Effector CD4-positive, alpha-beta T cell (primary cell): ENCODE measurements around the gene RTEL1.

Experiments used
- DNase-seq: peaks from one replicate; pipeline ENCODE4 v3.0.0-alpha.2; 2020

RTEL1 gene

DNA sequence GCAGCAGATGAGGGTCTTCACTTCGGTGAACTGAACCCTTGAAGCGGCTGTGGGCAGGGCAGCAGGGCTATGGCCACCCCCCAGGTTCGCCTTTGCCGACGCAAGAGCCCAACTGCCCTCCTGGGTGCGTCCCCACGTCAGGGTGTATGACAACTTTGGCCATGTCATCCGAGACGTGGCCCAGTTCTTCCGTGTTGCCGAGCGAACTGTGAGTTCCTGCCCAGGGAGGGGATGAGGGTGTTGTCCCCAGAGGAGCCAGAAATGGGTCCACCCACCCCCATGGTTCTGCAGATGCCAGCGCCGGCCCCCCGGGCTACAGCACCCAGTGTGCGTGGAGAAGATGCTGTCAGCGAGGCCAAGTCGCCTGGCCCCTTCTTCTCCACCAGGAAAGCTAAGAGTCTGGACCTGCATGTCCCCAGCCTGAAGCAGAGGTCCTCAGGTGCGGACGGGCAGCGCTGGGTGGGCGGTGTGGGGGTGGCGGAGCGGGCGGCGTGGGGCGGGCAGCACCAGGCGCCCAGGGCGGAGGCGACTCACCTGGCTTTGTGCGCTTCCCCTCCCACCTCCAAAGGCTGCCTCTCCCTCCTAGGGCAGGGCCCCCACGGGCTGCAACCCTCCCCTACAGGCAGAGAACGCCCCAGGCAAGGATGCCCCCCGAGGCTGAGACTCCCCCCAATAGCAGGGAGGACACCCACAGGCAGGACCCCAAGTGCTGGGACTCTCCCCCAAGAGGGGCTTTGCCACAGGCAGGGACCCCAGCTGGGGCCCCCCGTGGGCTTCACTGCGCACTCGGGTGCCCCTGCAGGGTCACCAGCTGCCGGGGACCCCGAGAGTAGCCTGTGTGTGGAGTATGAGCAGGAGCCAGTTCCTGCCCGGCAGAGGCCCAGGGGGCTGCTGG, 32.1 kb downstream of the RTEL1 start:
- no peak for DNase-seq

DNA sequence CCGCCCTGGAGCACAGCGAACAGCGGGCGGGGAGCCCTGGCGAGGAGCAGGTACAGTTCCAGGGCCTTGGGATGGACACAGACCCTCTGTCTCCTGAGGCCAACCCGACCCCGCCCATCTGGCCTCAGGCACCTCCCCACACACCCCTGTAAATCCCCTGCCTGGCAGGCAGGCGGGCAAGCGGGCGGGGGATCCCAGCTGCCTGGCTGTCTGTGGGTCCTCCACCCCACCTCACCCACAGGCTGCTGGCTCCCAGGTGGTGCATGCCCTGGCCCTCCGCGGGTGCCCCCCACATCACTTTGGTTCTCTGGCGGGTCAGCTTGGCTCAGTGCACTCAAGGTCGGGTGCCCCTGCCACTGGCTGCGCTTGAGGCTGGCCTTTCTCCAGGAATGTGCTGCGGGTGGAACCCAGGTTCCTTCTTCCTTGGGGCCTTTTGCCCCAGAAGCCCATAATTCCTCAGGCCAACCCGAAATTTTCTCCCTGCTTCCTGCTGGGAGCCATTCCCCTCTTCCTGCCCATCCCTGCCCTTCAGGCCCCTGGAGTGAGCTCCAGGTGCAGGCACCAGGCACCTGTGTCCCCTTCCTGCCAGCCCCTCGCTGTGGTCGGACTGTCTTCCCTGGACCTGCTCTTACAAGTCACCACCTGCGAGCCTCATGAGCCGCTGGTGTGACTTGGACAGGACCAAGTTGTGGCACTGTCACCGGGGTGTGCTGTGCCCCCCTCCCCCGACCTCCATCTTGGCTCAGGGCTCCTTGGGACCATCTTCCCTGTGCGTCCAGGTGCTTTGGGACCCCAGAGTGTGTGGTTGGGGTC, 33.0 kb downstream of the RTEL1 start:
- DNase-seq = no peak

DNA sequence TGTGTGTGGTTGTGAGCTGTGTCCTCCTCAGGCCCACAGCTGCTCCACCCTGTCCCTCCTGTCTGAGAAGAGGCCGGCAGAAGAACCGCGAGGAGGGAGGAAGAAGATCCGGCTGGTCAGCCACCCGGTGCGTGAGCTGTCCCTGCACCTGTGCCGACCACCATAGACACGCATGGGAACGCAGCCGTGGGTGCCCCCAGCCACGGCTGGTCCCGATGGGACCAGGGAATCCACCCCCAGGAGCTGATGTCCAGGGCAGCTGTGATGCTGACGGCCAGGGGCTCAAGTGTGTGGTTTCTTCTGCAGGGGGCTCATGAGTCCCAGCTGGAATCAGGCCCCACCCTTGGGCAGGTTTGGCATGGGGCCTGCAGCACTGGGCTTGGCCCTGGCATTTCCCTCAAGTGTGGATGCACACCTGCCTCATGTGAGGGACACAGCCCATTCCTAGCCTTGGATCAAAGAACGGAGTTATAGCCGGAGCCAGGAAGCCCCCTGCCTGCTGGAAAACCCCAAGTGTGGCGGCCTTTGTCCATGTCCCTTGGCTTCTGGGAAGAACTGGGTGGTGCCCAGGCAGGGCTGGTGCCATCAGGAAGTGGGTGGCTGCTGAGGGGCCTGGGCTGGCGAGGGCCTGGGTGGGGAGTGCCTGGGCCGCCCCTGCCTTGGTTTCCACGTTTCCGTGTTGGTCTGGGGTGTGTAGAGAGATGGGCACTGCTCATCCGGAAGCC, 33.8 kb downstream of the RTEL1 start:
- no peak for DNase-seq

DNA sequence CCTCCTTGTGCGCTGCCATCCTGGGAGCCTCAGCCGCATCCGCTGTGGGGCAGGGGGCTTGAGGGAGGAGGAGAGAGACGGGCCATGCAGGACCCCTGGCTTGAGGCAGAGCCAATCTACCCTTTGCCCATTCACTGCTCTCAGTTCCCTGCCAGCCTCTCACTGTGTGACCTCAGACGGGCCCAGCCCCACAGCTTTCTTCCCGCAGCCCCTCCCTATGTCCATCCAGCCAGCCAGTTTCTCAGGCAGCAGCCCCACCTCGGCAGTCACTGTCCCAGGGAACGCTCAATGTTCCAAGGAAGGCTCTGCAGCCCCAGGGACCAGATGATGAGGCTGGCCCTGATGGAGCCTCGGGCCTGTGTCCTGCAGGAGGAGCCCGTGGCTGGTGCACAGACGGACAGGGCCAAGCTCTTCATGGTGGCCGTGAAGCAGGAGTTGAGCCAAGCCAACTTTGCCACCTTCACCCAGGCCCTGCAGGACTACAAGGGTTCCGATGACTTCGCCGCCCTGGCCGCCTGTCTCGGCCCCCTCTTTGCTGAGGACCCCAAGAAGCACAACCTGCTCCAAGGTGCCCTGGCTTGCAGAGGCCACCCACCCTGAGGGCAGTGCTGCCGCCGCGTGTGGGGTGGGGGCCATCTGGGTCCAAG, 34.4 kb downstream of the RTEL1 start:
- DNase-seq = no peak

DNA sequence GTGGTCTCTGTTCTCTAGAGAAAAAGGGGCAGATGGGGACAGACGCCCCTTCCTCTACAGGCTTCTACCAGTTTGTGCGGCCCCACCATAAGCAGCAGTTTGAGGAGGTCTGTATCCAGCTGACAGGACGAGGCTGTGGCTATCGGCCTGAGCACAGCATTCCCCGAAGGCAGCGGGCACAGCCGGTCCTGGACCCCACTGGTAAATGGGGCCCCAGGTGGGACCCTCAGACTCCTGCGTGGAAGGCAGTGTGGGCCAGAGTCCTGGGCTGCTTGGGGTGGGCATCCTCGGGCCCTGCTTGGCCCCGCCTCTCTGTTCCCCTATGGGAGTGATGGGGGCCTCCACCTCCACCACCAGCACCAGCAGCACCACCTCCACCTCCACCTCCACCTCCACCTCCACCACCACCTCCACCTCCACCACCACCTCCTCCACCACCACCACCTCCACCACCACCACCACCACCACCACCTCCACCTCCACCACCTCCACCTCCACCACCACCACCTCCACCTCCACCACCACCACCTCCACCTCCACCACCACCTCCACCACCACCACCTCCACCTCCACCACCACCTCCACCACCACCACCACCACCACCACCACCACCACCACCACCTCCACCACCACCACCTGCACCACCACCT, 35.1 kb downstream of the RTEL1 start:
- DNase-seq = no peak

DNA sequence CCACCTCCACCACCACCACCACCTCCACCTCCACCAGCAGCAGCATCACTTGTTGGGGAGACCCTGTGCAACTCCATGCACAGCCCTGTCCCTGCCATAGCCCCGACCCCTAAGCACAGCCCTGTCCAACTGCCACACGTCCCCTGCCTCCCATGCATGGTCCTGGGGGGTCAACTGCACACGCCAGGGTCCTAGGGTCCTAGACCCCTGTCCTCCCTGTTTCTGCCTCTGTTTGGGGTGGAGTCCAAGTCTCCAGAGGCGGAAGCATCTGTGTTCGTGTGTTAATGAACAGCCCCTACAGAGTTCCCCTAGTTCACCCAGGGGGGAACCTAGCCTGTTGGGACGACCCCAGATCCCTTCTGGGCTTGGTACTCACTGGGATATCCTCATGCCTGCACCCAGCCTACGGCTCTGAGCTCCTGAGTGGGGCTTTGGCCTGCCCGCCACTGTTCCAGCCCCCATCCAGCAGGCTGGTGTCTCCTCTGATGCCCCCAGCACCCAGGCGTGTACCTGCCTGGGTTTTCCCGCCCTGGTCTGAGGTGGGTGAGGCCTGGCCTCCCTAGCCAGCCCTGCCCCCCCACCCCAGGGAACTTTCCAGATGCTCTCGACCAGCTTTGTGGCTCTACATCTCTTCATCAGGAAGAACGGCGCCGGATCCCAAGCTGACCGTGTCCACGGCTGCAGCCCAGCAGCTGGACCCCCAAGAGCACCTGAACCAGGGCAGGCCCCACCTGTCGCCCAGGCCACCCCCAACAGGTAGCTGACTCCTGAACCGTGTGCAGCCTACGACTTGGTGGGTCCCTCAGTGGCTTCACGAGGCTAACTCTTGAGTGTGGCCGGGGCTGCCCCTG, 35.8 kb downstream of the RTEL1 start:
- DNase-seq = no peak

DNA sequence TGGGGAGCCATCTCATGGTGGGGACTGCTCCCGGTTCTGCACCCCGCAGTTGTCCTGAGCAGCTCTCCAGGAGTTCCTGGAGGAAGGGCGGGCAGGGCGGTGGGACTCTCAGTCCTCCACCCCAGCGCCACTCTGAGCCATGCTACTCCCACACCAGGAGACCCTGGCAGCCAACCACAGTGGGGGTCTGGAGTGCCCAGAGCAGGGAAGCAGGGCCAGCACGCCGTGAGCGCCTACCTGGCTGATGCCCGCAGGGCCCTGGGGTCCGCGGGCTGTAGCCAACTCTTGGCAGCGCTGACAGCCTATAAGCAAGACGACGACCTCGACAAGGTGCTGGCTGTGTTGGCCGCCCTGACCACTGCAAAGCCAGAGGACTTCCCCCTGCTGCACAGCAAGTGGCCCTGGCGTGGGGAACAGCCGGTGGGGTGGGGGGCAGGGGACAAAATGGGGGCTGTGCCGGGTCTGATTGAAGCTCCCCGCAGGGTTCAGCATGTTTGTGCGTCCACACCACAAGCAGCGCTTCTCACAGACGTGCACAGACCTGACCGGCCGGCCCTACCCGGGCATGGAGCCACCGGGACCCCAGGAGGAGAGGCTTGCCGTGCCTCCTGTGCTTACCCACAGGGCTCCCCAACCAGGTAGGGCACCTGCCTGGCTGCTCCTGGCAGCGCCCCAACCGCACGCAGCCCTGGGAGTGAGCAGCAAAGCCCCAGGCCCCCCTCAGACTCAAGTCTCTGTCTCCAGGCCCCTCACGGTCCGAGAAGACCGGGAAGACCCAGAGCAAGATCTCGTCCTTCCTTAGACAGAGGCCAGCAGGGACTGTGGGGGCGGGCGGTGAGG, 36.7 kb downstream of the RTEL1 start:
- DNase-seq = no peak

DNA sequence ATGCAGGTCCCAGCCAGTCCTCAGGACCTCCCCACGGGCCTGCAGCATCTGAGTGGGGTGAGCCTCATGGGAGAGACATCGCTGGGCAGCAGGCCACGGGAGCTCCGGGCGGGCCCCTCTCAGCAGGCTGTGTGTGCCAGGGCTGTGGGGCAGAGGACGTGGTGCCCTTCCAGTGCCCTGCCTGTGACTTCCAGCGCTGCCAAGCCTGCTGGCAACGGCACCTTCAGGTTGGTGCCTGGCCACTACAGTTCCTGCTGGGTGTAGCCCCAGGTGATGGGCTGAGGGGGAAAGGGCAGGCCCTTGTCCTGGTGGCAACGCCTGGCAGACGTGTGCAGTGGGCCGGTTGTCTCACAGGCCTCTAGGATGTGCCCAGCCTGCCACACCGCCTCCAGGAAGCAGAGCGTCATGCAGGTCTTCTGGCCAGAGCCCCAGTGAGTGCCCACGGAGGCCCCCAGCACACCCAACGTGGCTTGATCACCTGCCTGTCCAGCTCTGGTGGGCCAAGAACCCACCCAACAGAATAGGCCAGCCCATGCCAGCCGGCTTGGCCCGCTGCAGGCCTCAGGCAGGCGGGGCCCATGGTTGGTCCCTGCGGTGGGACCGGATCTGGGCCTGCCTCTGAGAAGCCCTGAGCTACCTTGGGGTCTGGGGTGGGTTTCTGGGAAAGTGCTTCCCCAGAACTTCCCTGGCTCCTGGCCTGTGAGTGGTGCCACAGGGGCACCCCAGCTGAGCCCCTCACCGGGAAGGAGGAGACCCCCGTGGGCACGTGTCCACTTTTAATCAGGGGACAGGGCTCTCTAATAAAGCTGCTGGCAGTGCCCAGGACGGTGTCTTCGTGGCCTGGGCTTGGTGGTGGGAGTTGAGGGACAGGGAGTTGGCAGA, 37.6 kb downstream of the RTEL1 start:
- no peak for DNase-seq

DNA sequence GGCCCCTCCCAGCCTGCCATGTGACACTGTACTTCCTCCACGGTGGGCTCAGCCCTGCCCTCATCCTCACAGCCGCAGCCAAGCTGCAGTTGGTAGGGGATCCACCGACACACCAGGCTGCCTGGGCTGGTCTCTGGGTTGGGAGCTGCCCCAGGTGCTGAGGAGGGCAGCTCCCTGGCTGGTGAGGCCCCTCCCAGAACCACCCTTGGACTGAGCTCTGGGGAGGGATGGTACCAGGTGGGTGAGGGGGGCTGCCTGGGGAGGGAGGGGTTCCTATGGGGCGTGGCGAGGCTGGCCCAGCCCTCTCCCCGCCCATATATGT, 38.2 kb downstream of the RTEL1 start:
- DNase-seq = no peak

DNA sequence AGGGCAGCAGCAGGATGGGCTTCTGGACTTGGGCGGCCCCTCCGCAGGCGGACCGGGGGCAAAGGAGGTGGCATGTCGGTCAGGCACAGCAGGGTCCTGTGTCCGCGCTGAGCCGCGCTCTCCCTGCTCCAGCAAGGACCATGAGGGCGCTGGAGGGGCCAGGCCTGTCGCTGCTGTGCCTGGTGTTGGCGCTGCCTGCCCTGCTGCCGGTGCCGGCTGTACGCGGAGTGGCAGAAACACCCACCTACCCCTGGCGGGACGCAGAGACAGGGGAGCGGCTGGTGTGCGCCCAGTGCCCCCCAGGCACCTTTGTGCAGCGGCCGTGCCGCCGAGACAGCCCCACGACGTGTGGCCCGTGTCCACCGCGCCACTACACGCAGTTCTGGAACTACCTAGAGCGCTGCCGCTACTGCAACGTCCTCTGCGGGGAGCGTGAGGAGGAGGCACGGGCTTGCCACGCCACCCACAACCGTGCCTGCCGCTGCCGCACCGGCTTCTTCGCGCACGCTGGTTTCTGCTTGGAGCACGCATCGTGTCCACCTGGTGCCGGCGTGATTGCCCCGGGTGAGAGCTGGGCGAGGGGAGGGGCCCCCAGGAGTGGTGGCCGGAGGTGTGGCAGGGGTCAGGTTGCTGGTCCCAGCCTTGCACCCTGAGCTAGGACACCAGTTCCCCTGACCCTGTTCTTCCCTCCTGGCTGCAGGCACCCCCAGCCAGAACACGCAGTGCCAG, 38.7 kb downstream of the RTEL1 start, which contains the start of gene TNFRSF6B:
Gene TNFRSF6B, plus strand, starts transcription at position 25 of the 729 bp plus-strand sequence. Its CDS starts 116 bp downstream, at position 141.
- no peak for DNase-seq

DNA sequence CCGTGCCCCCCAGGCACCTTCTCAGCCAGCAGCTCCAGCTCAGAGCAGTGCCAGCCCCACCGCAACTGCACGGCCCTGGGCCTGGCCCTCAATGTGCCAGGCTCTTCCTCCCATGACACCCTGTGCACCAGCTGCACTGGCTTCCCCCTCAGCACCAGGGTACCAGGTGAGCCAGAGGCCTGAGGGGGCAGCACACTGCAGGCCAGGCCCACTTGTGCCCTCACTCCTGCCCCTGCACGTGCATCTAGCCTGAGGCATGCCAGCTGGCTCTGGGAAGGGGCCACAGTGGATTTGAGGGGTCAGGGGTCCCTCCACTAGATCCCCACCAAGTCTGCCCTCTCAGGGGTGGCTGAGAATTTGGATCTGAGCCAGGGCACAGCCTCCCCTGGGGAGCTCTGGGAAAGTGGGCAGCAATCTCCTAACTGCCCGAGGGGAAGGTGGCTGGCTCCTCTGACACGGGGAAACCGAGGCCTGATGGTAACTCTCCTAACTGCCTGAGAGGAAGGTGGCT, 39.3 kb downstream of the RTEL1 start:
- DNase-seq = no peak

DNA sequence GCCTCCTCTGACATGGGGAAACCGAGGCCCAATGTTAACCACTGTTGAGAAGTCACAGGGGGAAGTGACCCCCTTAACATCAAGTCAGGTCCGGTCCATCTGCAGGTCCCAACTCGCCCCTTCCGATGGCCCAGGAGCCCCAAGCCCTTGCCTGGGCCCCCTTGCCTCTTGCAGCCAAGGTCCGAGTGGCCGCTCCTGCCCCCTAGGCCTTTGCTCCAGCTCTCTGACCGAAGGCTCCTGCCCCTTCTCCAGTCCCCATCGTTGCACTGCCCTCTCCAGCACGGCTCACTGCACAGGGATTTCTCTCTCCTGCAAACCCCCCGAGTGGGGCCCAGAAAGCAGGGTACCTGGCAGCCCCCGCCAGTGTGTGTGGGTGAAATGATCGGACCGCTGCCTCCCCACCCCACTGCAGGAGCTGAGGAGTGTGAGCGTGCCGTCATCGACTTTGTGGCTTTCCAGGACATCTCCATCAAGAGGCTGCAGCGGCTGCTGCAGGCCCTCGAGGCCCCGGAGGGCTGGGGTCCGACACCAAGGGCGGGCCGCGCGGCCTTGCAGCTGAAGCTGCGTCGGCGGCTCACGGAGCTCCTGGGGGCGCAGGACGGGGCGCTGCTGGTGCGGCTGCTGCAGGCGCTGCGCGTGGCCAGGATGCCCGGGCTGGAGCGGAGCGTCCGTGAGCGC, 39.9 kb downstream of the RTEL1 start:
- no peak for DNase-seq

DNA sequence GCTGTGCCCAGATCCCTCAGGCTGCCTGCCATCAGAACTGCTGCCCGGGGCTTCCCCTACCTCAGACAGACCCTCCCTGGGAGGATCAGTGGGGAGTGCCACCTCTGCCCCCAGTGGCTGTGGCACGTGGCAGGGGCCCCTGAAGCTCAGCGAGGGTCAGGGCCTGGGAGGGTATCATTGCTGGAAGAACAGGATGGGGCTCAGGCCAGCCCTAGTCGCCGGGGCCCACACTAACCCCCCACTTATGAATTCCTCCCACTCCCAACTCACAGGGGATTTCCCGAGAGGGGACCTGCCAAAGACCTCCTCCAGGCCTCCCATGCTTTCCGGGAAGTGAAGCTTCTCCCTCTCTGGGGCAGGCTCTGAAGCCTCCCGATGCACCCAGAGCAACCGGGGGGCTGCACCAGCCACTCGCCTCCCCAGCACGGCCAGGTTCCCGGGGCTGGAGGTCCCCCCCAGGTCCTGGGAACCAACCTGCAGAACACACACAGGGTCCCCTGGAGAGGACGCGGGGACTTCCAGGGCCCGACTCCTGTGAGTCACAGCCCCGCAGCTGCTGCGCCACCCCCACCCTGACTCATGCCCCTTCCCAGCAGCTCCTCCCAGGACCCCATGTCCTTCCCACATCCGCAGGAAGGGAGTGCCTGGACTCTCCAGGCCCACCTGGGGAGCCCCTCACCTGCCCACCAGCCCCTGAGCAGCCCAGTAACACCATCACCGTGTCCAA, 40.8 kb downstream of the RTEL1 start:
- DNase-seq = no peak

DNA sequence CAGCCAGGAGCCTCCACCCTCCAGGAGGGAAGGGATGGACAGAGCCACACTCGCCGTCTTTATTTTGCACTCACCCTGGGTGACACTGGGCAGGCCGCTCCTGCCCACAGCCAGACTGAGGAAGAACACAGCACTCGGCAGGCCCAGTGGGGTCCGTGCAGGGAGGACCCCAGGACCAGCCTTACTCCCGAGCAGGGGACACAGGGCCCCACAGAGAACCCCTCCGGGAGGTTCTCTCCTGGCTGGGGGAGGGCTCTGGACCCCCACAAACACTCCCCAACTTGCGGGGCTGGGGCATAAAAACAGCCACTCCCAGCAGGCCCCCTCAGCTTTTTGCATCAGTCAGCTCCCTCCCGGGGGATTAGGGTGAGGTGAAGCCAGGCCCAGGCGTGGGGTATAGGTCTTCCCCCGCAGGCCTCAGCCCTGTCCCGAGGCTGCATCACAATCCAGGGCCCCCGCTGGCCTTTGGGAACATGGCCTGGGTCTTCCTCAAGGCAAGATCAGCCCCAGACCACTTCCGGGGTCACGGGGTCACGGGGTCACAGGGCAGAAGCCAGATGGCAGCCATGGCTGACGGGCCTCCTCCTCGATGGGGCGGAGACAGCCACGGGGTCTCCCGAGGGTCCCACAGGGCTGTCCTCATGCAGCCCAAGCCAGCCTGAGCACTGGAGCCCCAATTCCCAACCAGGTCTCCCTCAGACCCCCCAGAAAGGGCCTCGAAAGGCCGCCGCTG, 41.5 kb downstream of the RTEL1 start:
- no peak for DNase-seq

DNA sequence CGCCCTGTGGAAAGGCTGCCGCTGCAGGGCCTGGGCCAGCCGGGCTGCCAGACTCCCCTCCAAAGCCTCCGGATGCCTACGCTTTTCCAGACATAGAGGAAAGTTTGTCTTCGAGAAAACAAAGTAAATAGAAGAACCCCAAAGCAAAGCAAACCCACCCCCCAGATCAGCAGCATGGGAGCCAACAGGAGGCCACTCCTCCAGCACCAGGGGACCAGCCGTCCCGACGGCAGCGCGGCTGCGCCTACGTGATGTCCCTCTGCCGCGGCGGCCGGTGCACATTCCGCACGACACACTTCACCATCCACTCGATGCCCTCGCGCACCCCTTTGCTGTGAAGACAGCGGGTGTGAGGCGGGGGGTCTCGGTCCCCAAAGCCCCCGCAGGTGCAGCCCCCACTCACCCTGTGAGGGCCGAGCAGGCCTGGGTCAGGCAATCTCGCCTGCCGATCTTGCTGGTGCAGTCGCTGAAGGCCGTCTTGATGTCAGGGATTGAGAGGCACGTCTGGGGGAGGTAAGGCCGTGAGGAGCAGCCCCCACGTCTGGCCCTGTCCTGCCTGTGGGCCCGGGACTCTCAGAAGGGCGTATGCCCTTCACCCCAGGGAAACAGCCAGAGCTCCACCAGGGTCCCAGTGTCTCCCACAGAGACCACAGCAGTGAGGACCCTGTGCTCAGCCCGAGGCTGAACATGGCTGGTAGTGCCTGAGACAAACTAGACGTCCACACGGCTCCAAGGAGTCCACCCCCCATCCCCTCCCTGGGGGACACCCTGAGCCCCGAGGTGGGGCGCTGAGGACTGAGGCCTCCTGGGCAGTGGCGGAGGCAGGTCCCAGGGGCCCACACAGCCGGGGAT, 42.3 kb downstream of the RTEL1 start:
- DNase-seq = no peak

DNA sequence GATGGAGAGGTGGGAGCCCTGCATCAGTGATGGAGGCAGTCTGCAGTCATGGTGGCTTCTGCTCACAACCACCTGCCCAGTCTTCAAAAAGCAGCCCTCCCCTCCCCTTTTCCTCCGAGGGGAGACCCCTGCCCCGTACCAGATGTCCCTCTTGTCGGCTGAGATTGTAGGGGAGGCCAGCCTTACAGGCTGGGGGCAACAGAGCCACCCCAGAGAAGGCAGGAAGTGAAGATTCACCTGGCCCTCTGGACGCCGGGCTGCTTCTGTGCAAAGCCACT, 42.9 kb downstream of the RTEL1 start:
- no peak for DNase-seq
